Fibroblast of the aortic adventitia (primary cell): ENCODE measurements around the gene FOXP1. TPM values are rescaled to one million over a fixed set of nuclear protein-coding genes. Genes with fewer than 3 reads are reported as not detected.

ENCODE experiments used
- DNase-seq: peaks from one replicate; pipeline ENCODE4 v3.0.0-alpha.2; 2010; ENCODE audit warnings: low read depth
- H3K4me3 ChIP-seq: 2 replicates; pipeline ENCODE4 v1.5.1; 2011; ENCODE audit warnings: low read depth, mild to moderate bottlenecking, control low read depth, low read length, moderate library complexity
- CTCF ChIP-seq: IDR thresholded peaks from 2 replicates; pipeline ENCODE4 v1.5.1; 2011; ENCODE audit warnings: mild to moderate bottlenecking, low read length, control low read depth, inconsistent platforms; ENCODE audit not compliant: insufficient read depth
- total RNA-seq: library from RNA; depleted of rRNA; stranded (reverse); fragments of >200 nt; gene quantifications from 2 replicates; pipeline ENCODE4 v1.2.3, GENCODE V29; 2012; ENCODE audit warnings: low replicate concordance

FOXP1 gene
- total RNA-seq, 1 donor, result 115 TPM

- DNase-seq, result no peak
- TF ChIP-seq CTCF, result no peak
- no peak overlapping the region for H3K4me3 ChIP-seq
Observed at GRCh38 chr3:71568207-71568606, 15.3 kb downstream of the FOXP1 start.

GRCh38 chr3:71566776-71567175, 16.8 kb downstream of the FOXP1 start:
- DNase-seq, result no peak
- no peak overlapping the region for H3K4me3 ChIP-seq
- TF ChIP-seq CTCF, result no peak

GRCh38 chr3:71565976-71566375, 17.6 kb downstream of the FOXP1 start:
- TF ChIP-seq CTCF, result no peak
- DNase-seq, result no peak
- no peak overlapping the region for H3K4me3 ChIP-seq

- no peak for TF ChIP-seq CTCF
- no peak overlapping the region for H3K4me3 ChIP-seq
- no peak for DNase-seq
Observed at GRCh38 chr3:71565316-71565715, 18.2 kb downstream of the FOXP1 start.

- DNase-seq, result peak; percentile 48
- TF ChIP-seq CTCF, result no peak
- no peak overlapping the region for H3K4me3 ChIP-seq
Observed at GRCh38 chr3:71564361-71564760, 19.2 kb downstream of the FOXP1 start.

- no peak for TF ChIP-seq CTCF
- H3K4me3 ChIP-seq, result no peak overlapping the region
- DNase-seq, result no peak
Observed at GRCh38 chr3:71563827-71564226, 19.7 kb downstream of the FOXP1 start.

- TF ChIP-seq CTCF, result no peak
- no peak overlapping the region for H3K4me3 ChIP-seq
- no peak for DNase-seq
Observed at GRCh38 chr3:71562938-71563337, 20.6 kb downstream of the FOXP1 start.
